K562 (cell line): ENCODE measurements around the gene STRN3. TPM values are rescaled to one million over a fixed set of nuclear protein-coding genes. Genes with fewer than 3 reads are reported as not detected.

Experiments
- DLX4 ChIP-seq: fragments of 250-450 bp; sonication (Bioruptor Pico); IDR thresholded peaks from 2 replicates; pipeline ENCODE4 v1.6.1; 2021; ENCODE audit warnings: mild to moderate bottlenecking
- GMEB1 ChIP-seq: fragments of 250-450 bp; sonication (Bioruptor Pico); IDR thresholded peaks from 2 replicates; pipeline ENCODE4 v1.4.0; 2020; ENCODE audit warnings: mild to moderate bottlenecking
- HIVEP1 ChIP-seq: fragments of 250-450 bp; sonication (Bioruptor Pico); IDR thresholded peaks from 2 replicates; pipeline ENCODE4 v1.4.0; 2020; ENCODE audit warnings: mild to moderate bottlenecking
- MTF1 ChIP-seq: fragments of 250-450 bp; sonication (Bioruptor Pico); IDR thresholded peaks from 2 replicates; pipeline ENCODE4 v1.9.0; 2021; ENCODE audit warnings: moderate library complexity, mild to moderate bottlenecking, inconsistent platforms, borderline replicate concordance
- NRF1 ChIP-seq, 2 experiments: fragments of 450-650 bp; IDR thresholded peaks in 1 of 2; conservative IDR thresholded peaks in 1 of 2; 2 replicates each; pipeline ENCODE4 v1.6.1; 2014; ENCODE audit warnings: mild to moderate bottlenecking in 2 of 2
- POLR2G ChIP-seq: fragments of 200-400 bp; formaldehyde crosslinking; IDR thresholded peaks from 2 replicates; pipeline ENCODE4 v1.6.1; 2017; ENCODE audit warnings: low read depth, mild to moderate bottlenecking, antibody characterized with exemption, low read length, moderate library complexity
- RFX7 ChIP-seq: fragments of 250-450 bp; sonication (Bioruptor Pico); IDR thresholded peaks from 2 replicates; pipeline ENCODE4 v1.5.1; 2021; ENCODE audit warnings: mild to moderate bottlenecking
- SNIP1 ChIP-seq: fragments of 450-650 bp; IDR thresholded peaks from 2 replicates; pipeline ENCODE4 v1.7.1; 2017; ENCODE audit warnings: low read depth, mild to moderate bottlenecking
- TBP ChIP-seq: optimal IDR thresholded peaks from 2 replicates; pipeline ENCODE3; 2011; ENCODE audit warnings: low read depth, low read length, improper control_type of control experiment
- TCF15 ChIP-seq: fragments of 250-450 bp; sonication (Bioruptor Pico); IDR thresholded peaks from 2 replicates; pipeline ENCODE4 v1.8.0; 2022; ENCODE audit warnings: moderate library complexity, mild to moderate bottlenecking, inconsistent platforms
- ZNF224 ChIP-seq: sonication (generic); formaldehyde crosslinking; IDR thresholded peaks from 2 replicates; pipeline ENCODE4 v1.8.0; 2022; ENCODE audit warnings: mild to moderate bottlenecking, missing genetic modification reagents
- ZNF277 ChIP-seq: fragments of 250-450 bp; sonication (Bioruptor Pico); IDR thresholded peaks from 2 replicates; pipeline ENCODE4 v1.8.0; 2022; ENCODE audit warnings: inconsistent platforms, mild to moderate bottlenecking, moderate library complexity, borderline replicate concordance
- ZNF347 ChIP-seq: fragments of 450-650 bp; formaldehyde crosslinking; IDR thresholded peaks from 2 replicates; pipeline ENCODE4 v1.4.0; 2020; ENCODE audit warnings: low read depth, mild to moderate bottlenecking, moderate library complexity
- ZNF354B ChIP-seq: fragments of 250-450 bp; sonication (Bioruptor Pico); IDR thresholded peaks from 2 replicates; pipeline ENCODE4 v1.4.0; 2020
- ZNF431 ChIP-seq: sonication (generic); formaldehyde crosslinking; IDR thresholded peaks from 2 replicates; pipeline ENCODE4 v1.8.0; 2022; ENCODE audit warnings: mild to moderate bottlenecking, missing genetic modification reagents
- ZNF518B ChIP-seq: fragments of 250-450 bp; sonication (Bioruptor Pico); IDR thresholded peaks from 2 replicates; pipeline ENCODE4 v1.5.0; 2021; ENCODE audit warnings: mild to moderate bottlenecking, moderate library complexity
- ZNF589 ChIP-seq: fragments of 200-800 bp; sonication (Bioruptor generic); IDR thresholded peaks from 2 replicates; pipeline ENCODE4 v1.6.1; 2016; ENCODE audit warnings: low read depth, missing genetic modification characterization, missing compliant biosample characterization
- ZNF699 ChIP-seq: fragments of 250-450 bp; sonication (Bioruptor Pico); IDR thresholded peaks from 2 replicates; pipeline ENCODE4 v1.8.0; 2021; ENCODE audit warnings: mild to moderate bottlenecking, moderate library complexity; ENCODE audit not compliant: insufficient replicate concordance
- polyA plus RNA-seq, 8 experiments: library from polyadenylated mRNA; depleted of rRNA in 4 of 8; stranded (reverse) in 5 of 8; unstranded in 3 of 8; fragments of >200 nt; fragmentation: Nextera tagmentation in 2 of 8; fragmentation: Illumina TruSeq in 1 of 8; extraction: Ambion mirVana in 2 of 8; extraction: Trizol in 1 of 8; gene quantifications; 2 replicates each; pipeline versions ENCODE4 v1.2.1 to v1.2.3, GENCODE V29; 2011 to 2014; ENCODE audit warnings: inconsistent platforms in 1 of 8, missing spikeins in 1 of 8
- total RNA-seq, 7 experiments: library from RNA; depleted of rRNA in 6 of 7; stranded (reverse); fragments of >200 nt in 6 of 7; fragmentation: Illumina TruSeq in 2 of 7; extraction: Trizol in 2 of 7; gene quantifications; 2 replicates each; pipeline versions ENCODE4 v1.2.1 to v1.2.3, GENCODE V29; 2011 to 2021; ENCODE audit warnings: low replicate concordance in 1 of 7

Gene STRN3
- total and polyA plus RNA-seq, 9 of the 15 experiments (the other 6 are each of a cell fraction or from before 2014, with no cell fraction given): 5.9 to 29.1 (median 16.0) TPM

GRCh38 chr14:31026450-31027235 is 464 bp upstream of the STRN3 start (continued):
- TF ChIP-seq RFX7 (CRISPR knock-in tag): no peak
- no peak for TF ChIP-seq ZNF224 (CRISPR knock-in tag)
- TF ChIP-seq NRF1 (conservative IDR thresholded peaks at IDR 0.05 in 1 of 2, IDR thresholded peaks at IDR 0.05 in 1 of 2): peak; percentile 94
- TF ChIP-seq ZNF354B (CRISPR knock-in tag): no peak
- TF ChIP-seq TCF15 (CRISPR knock-in tag): no peak
- no peak for TF ChIP-seq SNIP1
- TF ChIP-seq ZNF589 (CRISPR knock-in tag): 0 out of 2 replicates have a peak, but pooled peaks have one; percentile 20
- TF ChIP-seq ZNF431 (CRISPR knock-in tag): no peak
- no peak for TF ChIP-seq ZNF277 (CRISPR knock-in tag)
- TF ChIP-seq ZNF699: no peak
- peak; percentile 71 for TF ChIP-seq POLR2G
- TF ChIP-seq HIVEP1 (CRISPR knock-in tag): no peak
- peak; percentile 33 for TF ChIP-seq TBP
- TF ChIP-seq GMEB1: peak; percentile 63
- TF ChIP-seq MTF1 (CRISPR knock-in tag): no peak
- no peak for TF ChIP-seq ZNF518B
- no peak for TF ChIP-seq ZNF347
- no peak for TF ChIP-seq DLX4 (CRISPR knock-in tag)
